ENCODE results near the gene SH3D21. TPM values are rescaled to one million over a fixed set of nuclear protein-coding genes. Genes with fewer than 3 reads are reported as not detected.

Gene SH3D21
- total RNA-seq, 1 experiment from 2014 or later: 18.3 TPM

- H3K4me1 Mint-ChIP-seq: peaks cover 5 to 6% of the 10 kb centered on the region in 2 experiments
- no peaks in the 10 kb centered on the region for H3K23me2 ChIP-seq (ENCODE audit: insufficient read length, low read depth, low read length, poor library complexity, severe bottlenecking)
- H2BK20ac ChIP-seq (ENCODE audit: low read depth, low read length, poor library complexity, severe bottlenecking): no peak overlapping the region
- H4K8ac ChIP-seq (replicated peaks; ENCODE audit: insufficient read length, low read depth, low read length): no peak overlapping the region
- peaks cover 5% of the 10 kb centered on the region for H4K20me1 ChIP-seq (ENCODE audit: control insufficient read depth, insufficient read depth, insufficient read length)
- no peak overlapping the region for H4K5ac ChIP-seq (ENCODE audit: insufficient read length, low read depth, low read length)
- no peak overlapping the region for H2BK5ac ChIP-seq (ENCODE audit: insufficient read length, low read length)
- H3K27me3 ChIP-seq (ENCODE audit: insufficient read depth, low read length): no peaks in the 10 kb centered on the region
- no peak overlapping the region for H3K27ac Mint-ChIP-seq
- H2BK120ac ChIP-seq (ENCODE audit: low read depth, low read length, poor library complexity, severe bottlenecking): no peak overlapping the region
- no peaks in the 10 kb centered on the region for H3K9me3 Mint-ChIP-seq
- no peak for DNase-seq
- no peaks in the 10 kb centered on the region for H3K79me1 ChIP-seq (ENCODE audit: insufficient read depth, low read depth, low read length, poor library complexity, severe bottlenecking)
- H3K79me2 ChIP-seq (ENCODE audit: insufficient read depth, low read length): no peaks in the 10 kb centered on the region
- peaks cover 36% of the 10 kb centered on the region for H3K27me3 Mint-ChIP-seq (ENCODE audit: low read depth)
- no peak overlapping the region for H2AFZ ChIP-seq (ENCODE audit: low read length)
- H2BK12ac ChIP-seq (ENCODE audit: insufficient read length, low read depth, low read length): no peak overlapping the region
- H3K14ac ChIP-seq (ENCODE audit: insufficient read depth, low read length): no peak overlapping the region
- no peaks in the 10 kb centered on the region for H3K4me1 ChIP-seq (ENCODE audit: insufficient read depth, low read length)
- WGBS (ENCODE audit: extremely low coverage, insufficient read length, low lambda C conversion rate): no CpG with 5 or more reads among the region's 9 CpGs
- TF ChIP-seq CTCF (conservative IDR thresholded peaks at IDR 0.05): no peak
- no peak overlapping the region for H2AK5ac ChIP-seq (ENCODE audit: insufficient read length, low read length)
- no peak overlapping the region for H3K4ac ChIP-seq (ENCODE audit: low read depth, low read length)
- no peak overlapping the region for H3K27ac ChIP-seq (ENCODE audit: insufficient read length, low read depth, low read length)
- no peak overlapping the region for H2BK15ac ChIP-seq (ENCODE audit: low read depth, low read length)
- H3K36me3 Mint-ChIP-seq (ENCODE audit: insufficient read depth in 1 of 3, low read depth in 3 of 3): peaks cover 0 to 2% (median 0%) of the 10 kb centered on the region in 3 experiments; a peak in 1 of 7 replicates
- no peak overlapping the region for H3K4me2 ChIP-seq (ENCODE audit: insufficient read depth, insufficient read length, low read length)
- H3K9ac ChIP-seq (ENCODE audit: extremely low read depth, insufficient read length, low read length): no peak overlapping the region
- H3K4me3 Mint-ChIP-seq: no peak overlapping the region
- H3K56ac ChIP-seq (ENCODE audit: insufficient read length, low read depth, low read length): no peak overlapping the region
- no peak overlapping the region for H4K91ac ChIP-seq (ENCODE audit: insufficient read length, low read depth, low read length)
- no peak overlapping the region for H3K18ac ChIP-seq (ENCODE audit: insufficient read length, low read depth, low read length)
- H3K9me3 ChIP-seq (ENCODE audit: control insufficient read depth, low read depth, low read length): no peaks in the 10 kb centered on the region
- H3T11ph ChIP-seq (ENCODE audit: low read length): no peak overlapping the region
- H3K23ac ChIP-seq (ENCODE audit: insufficient read length, low read depth, low read length): no peak overlapping the region
Measured at GRCh38 chr1:36329817-36330216, 23.6 kb downstream of the SH3D21 start.

Data from H9 (cell line).